Forelimb muscle (tissue), 1 donor: Measurements from ENCODE around the gene PRKACA. TPM values are rescaled to one million over a fixed set of nuclear protein-coding genes. Genes with fewer than 3 reads are reported as not detected.

ENCODE experiments used
- DNase-seq: peaks from one replicate; pipeline ENCODE4 v3.0.0-alpha.2; 2013; ENCODE audit warnings: low read depth
- polyA plus RNA-seq: library from polyadenylated mRNA; unstranded; fragments of 120-200 nt; gene quantifications from one replicate; pipeline ENCODE4 v1.2.1, GENCODE V29; 2013; ENCODE audit not compliant: insufficient read length

PRKACA gene
- 501 TPM for polyA plus RNA-seq

DNA sequence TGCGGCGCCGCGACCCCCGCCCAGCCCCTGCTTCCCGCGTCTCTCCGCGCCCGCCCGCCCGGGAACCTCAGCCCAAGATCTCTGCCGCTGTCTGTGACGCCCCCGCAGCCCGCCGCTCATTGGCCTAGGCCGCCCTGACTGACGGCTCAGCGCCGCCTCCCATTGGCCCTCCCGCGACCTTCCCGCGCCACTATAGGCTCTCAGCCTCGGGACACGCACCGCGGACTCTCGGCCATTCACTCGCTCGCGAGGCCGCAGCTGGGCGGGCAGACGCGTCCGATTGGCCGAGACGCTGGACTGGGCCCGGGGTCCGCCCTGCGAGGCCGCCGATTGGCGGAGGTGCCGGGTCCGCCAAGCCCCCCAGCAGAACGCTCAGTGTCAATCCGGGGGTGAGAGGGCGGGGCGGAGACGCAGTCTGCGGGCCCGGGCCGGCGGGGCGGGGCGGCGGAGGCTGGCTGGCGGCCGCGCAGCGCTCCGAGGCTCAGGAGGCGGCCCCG lies at the start of gene PRKACA:
Gene PRKACA (minus strand): TSS at position 95 of the 497 bp plus-strand sequence. CDS start 215 bp downstream, outside the sequence.
- DNase-seq = peak; percentile 95

DNA sequence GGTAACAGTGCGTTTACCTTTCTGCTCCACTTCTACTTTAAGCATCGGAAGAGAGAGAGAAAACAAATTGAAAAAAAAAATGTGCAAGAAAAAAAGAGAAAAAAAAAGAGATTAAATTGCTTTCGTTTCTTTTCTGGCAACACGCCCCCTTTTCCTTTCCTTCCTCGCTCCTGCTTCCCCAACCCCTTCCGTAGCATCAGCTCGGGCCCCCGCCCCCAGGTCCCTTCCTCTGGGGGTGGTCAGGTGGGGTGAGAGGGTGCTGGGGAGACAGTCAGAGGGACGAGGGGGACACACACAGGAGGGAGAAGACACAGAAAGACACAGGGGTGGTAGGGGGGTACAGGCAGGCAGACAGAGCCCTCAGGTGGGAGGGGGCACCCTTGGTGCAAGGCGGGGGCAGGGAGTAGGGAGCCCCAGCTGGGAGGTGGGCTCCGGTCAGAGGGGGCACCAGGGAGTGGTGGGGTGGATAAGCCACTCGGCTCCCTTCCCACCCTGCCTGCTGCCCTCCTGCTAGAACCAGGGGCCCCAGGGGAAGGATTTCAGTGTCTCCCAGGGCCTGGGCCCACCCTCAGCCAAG lies 49.5 kb upstream of the PRKACA start:
- no peak for DNase-seq

DNA sequence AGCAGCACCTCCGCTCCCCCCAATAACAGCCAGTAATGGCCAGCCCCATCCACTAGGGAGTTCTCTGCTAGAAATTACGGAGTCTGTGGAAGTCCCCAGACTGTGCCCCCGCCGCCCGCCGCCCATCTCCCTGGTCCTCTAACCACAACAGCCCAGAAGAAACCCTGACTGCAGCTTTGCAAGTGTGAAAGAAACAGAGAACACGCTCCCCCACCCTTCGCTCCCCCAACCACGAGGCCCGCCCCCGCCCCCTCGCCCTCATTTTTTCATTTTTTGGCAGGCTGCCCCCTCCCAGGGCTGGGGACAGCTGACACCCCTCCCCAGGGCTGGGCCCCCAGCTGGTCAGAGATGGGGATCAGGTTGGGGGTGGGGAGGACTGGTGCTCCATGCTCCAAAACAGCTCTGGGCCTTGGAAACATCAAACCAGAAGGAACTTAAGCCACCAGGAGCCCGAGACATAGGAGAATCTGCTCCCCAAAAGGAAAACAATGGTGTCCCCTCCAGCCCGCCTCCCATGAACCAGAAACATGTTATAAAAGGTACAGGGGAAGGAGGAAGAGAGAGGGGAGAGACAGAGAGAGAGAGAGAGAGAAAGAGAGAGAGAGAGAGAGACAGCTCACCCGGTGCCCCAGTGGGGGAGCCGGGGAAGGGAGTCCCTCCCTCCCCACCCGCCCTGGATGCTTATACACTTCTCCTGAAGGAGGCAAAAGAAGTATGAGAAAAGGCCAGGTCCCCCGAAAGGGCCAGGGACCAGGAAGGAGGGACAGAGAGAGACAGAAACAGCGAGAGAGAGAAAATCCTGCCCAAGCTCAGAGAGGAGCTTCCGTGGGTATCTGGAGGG lies 48.6 kb upstream of the PRKACA start:
- no peak for DNase-seq

- DNase-seq = no peak
These were observed 47.3 kb upstream of the PRKACA start for GRCh38 chr19:14164724-14165493.

- DNase-seq = no peak
These were observed 46.5 kb upstream of the PRKACA start for GRCh38 chr19:14164082-14164481.

DNA sequence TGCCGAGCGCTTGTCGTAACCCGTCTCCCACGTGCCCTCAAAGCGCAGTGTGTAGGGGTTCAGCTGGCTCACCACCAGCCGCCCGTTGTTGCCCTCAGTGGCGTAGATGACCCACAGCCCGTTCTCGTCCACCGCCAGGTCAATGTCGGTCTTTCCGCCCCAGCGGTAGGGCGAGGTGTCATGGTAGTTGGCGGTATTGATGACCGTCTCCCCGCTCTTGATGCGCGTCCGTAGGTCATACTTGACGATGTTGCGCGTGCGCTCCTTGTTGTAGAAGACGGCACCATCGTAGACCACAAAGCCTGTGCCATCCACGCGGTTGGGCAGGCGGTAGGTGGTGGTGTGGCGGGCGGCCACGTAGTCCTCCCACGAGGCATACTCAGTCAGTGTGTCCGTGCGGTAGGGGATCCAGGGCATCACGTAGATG lies 45.3 kb upstream of the PRKACA start:
- DNase-seq = no peak

GRCh38 chr19:14161305-14161704 lies 43.7 kb upstream of the PRKACA start:
- no peak for DNase-seq

DNA sequence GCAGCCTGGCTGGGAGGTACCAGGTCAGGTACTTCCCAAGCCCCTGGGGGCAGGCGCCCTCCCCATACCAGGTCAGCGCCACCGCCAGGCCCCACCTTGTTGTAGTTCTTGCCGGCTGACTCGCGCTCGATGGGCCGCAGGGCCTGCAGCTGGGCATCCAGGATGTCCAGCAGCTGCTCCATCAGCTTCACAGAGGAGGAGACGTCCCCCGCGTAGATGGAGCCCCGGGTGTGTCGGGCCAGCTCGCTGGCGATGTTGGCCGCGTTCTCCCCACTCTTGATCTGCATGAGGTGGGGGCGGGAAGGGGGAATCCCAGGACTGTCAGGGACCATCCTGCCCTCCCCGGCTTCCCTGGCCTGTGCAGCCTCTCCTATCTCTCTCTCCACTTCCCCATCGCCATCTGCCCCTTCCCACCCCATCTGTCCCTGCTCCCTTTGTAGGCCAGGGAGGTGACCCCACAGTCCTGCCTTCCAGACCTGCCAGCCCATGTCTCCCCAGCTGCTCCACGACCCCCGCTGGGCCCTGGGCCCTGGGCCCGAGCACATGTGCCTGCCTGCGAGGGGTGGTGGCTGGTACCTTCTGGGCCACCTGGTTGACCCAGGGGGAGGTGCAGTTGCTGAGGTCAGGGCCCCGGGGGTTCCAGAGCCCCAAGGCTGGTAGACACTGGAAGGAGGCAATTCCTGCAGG lies 42.6 kb upstream of the PRKACA start:
- DNase-seq = no peak

- no peak for DNase-seq
These were observed 41.5 kb upstream of the PRKACA start for GRCh38 chr19:14159059-14159458.

DNA sequence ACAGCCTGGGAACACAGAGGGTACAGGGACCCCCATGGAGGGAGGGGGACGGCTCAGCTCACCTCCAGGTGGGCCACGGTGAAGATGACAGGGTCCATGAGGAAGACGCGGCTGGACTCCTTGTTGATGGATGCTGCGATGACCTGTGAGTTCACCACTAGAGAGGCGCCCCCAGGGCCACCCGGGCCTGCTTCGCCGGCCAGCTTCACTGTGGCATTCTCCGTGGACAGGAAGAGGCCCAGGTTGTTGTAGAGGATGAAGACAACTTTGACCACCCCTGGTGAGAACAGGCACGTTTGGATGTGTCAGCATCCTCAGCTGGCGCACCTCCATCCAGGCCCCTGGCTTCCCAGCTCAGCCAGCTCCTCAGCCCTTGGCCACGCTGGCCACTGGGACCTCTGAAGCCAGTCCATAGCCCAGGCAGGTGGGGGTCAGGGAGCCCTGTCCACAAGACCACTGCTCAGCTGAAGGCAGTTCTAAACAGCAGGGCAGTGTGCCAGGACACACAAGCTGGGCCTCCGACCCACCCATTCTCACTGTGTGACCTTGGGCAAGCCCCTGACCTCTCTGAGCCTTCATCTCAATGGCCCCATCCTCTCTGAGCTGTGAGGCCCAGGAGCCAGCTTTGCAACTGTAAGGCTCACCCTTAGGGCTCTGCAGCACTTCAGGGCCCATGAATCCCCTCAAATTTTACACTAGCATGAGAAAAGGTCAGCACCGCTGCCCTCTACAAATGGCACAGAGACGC lies 40.9 kb upstream of the PRKACA start:
- no peak for DNase-seq

DNA sequence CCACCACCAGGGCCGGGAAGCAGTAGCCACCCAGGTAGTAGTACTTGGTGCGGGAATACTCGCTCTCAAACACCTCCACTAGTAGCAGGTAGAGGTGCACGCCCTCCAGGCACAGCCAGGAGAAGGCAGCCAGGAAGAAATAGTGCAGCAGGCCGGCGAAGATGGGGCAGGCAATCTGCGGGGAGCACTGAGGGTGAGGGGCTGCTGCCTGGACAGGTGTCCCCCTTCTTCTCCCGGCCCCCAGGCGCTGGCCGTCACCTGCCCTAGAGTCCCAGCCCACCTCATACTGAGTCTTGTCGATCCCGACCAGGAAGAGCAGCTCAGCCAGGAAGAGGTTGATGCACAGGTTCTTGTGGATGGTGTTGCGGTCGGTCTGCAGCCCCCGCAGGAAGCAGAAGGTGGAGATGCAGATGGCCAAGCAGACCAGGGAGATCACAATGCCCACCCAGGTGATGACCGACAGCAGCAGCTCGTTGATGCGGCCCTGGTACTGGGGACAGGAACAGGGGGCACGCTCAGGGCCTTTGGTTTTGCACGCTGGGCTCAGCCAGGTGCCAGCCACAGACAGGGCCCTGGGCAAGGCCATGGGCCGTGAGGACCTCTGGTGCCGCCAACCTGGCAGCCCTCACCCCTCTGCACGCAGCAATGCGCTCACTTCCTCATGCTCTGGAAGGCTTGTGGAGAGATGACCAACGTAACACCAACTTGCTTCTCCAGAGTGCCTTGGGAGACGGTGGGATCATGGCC lies 39.6 kb upstream of the PRKACA start:
- DNase-seq = no peak

DNA sequence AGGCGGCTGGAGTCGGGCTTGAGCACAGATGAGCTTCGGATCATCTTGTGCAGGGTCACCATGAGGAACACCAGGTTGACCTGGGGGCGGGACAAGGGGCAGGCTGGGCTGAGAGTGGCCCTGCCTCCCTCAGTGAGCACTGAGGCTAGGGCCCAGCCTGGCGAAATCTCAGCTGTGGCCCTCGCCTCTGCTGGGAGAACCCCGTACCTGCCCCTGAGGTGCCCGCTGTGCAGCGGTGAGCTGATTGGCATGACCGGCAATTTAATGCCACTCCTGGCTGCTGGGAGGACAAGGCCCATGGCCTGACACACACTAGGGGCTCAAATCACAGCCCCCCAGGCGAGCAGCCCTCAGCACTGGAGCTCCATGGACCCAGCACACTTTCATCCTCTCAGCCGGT lies 38.6 kb upstream of the PRKACA start:
- no peak for DNase-seq

- DNase-seq = no peak
These were observed 37.8 kb upstream of the PRKACA start for GRCh38 chr19:14155371-14155770.

DNA sequence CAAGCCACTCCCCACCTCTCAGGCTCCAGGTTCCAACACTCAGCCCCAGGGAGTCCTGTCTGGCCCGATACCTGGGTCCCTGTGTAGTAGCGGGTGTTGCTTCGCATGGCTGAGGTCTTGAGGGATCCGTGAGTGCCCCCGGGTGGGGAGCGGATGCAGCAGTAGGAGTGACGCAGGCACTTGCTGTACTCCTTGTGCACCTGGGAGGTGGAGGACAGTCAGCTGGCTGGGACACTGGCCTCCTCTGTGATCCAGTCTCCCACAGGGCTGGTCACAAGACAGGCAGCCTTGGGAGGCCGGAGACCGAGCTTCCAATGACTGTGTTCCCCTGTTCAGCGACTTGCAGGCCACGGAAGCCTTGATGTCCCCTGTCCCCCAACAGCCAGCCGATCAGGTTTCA lies 35.2 kb upstream of the PRKACA start:
- no peak for DNase-seq

DNA sequence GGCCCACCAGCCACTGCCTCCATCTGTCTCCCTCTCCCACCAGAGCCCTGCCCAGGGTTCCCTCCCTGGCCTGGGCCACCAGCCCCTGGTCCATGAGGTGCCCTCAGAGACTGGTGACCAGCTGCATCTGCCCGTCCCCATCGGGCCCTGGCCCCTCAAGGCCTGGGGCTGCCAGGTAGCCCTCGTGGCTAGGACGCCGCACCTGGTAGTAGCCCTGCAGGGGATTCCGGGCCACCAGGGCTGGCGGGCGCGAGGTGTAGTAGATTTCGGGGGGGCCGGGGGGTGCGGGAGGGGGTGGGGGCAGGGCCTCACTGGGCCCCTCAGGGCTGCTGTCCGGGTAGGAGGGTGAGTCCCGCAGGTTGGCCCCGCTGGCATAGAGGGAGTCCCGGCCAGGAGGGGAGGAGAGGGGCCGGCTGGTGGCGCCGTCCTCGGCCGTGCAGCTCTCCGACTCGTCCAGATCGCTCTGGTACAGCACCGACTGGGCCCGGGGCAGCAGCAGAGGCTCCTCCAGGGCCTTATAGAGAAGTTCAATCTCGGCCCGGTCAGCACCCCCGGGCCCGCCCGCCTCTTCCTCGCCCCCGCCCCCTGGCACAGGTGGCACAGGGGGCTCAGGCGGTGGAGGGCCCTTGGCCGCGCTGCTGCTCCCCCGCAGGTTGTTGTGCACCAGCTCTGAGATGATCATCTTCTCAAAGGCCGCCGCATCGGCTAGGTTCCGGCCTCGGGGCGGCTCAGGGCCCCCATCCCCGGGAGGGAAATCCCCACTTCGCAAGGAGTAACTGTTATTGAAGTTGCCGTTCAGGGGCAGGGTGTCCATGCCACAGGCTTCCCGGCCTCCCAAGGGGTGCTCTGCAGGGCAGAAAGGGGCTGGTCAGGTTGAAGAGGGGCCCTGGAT lies 33.5 kb upstream of the PRKACA start:
- DNase-seq = no peak

DNA sequence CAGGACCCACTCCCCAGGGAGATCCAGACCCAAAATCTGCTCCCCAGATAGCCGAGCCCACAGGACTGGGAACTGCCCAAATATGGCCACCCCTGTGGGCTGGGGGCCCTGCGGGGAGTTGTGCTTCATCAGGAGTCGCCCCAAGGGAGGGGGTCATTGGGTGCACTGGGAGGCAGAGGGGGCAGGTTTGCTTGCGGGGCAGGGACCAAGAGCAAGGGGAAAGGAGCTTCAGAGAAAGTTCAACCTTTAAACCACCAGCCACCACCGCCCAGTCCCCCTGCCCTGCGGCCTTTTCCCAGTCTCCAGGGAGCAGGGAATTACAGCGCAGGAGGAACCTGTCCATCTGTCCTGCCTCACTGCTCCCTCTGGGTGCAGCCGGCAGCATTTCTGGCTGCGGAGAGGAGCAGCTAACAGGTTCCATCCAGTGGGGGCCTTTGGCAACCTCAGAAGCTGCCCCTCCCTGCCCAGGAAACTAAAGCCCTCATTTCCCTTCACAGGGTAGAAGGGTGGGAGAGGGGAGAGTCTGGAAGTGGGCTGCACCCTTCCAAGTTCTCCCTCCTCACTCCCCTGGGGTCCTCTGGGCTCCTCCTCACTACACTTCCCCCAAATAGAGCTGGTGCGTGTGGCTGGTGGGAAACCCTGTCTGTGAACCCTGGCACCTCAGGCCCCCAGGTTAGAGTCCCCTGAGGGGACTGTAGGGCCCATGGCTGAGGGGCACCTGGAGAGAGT lies 32.6 kb upstream of the PRKACA start:
- DNase-seq = no peak

DNA sequence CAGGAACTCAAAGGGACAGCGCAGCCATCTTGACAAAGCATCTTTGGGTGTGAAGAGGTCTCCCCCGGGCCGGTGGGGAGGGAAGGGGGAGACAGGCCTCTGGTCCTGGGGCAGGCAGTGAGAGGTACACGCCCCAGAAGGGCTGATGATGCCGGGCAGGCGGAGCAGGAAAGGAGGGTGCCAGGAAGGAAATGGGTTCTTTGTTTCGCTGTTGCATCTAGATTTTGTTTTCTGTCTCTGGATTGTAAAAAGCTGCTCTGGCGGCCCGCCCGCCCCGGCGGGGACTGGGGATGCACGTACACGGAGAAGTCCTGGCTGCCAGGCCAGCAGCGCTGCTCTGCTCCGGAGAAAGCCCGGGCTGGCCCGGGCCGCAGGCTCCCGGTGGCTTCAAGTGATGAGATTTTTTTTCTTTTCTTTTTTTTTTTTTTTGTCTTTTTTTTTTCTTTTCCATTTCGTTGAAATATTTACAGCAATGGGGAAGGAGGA lies 32.0 kb upstream of the PRKACA start:
- DNase-seq = peak; percentile 63

GRCh38 chr19:14148751-14149410 lies 31.3 kb upstream of the PRKACA start:
- DNase-seq = no peak
